H1 (cell line): ENCODE measurements around the gene EEIG1. TPM values are rescaled to one million over a fixed set of nuclear protein-coding genes. Genes with fewer than 3 reads are reported as not detected.

Experiments
- CTCF ChIA-PET: fragments of 300-600 bp; sonication (Branson Sonifier 250); formaldehyde crosslinking; loops from one replicate; lab custom pipeline; 2021; ENCODE audit not compliant: partially characterized antibody; lab: Charles Lee
- POLR2A ChIA-PET: fragments of 300-600 bp; sonication (Branson Sonifier 250); formaldehyde crosslinking; loops from one replicate; lab custom pipeline; 2021; ENCODE audit warnings: inconsistent platforms; ENCODE audit not compliant: partially characterized antibody; lab: Charles Lee
- DNase-seq, 2 experiments: peaks; one replicate each; pipeline versions ENCODE4 v3.0.0 to v3.0.0-alpha.2; 2010 to 2022; ENCODE audit warnings: low spot score in 2 of 2, low read depth in 1 of 2, mixed read lengths in 1 of 2
- FAIRE-seq: peaks from 2 replicates; lab custom pipeline; 2011; peaks lifted over from hg19 to GRCh38; lab: Jason Lieb, UNC
- H2AFZ ChIP-seq: 2 replicates; pipeline ENCODE4 v1.8.1; 2012; ENCODE audit warnings: low read length, inconsistent platforms
- H2AK5ac ChIP-seq: 2 replicates; pipeline ENCODE4 v1.6.1; 2013; ENCODE audit warnings: low read depth, low read length
- H2BK120ac ChIP-seq: replicated peaks from 2 replicates; pipeline ENCODE3; 2013; ENCODE audit warnings: low read depth, low read length, inconsistent platforms
- H2BK12ac ChIP-seq: 2 replicates; pipeline ENCODE4 v1.6.1; 2013; ENCODE audit warnings: low read depth, low read length
- H2BK15ac ChIP-seq: 2 replicates; pipeline ENCODE4 v1.6.1; 2013; ENCODE audit warnings: low read length
- H2BK20ac ChIP-seq: 2 replicates; pipeline ENCODE4 v1.6.1; 2013; ENCODE audit warnings: low read length
- H2BK5ac ChIP-seq: 2 replicates; pipeline ENCODE4 v1.6.1; 2013; ENCODE audit warnings: low read depth, low read length
- H3K14ac ChIP-seq: 2 replicates; pipeline ENCODE4 v1.6.1; 2013; ENCODE audit warnings: inconsistent platforms; ENCODE audit not compliant: insufficient read length
- H3K18ac ChIP-seq: 2 replicates; pipeline ENCODE4 v1.6.1; 2013; ENCODE audit warnings: low read length; ENCODE audit errors: extremely low read depth
- H3K23ac ChIP-seq: 2 replicates; pipeline ENCODE4 v1.6.1; 2013; ENCODE audit warnings: inconsistent platforms; ENCODE audit not compliant: insufficient read length
- H3K23me2 ChIP-seq: 2 replicates; pipeline ENCODE4 v1.6.1; 2013; ENCODE audit warnings: low read depth, low read length
- H3K27ac ChIP-seq: 2 replicates; pipeline ENCODE4 v1.6.1; 2011; ENCODE audit warnings: low read depth, low read length, inconsistent platforms
- H3K27me3 ChIP-seq, 4 experiments: replicated peaks in 1 of 4; 1 replicate in 1 of 4; 2 replicates in 3 of 4; pipeline versions ENCODE4 v1.6.1 to v1.8.1; 2011 to 2013; ENCODE audit warnings: low read length in 3 of 4, mild to moderate bottlenecking in 3 of 4, inconsistent platforms in 2 of 4, mixed read lengths in 2 of 4, moderate library complexity in 1 of 4; ENCODE audit not compliant: control insufficient read depth in 3 of 4, insufficient read depth in 3 of 4; ENCODE audit errors: extremely low read depth in 1 of 4
- H3K36me3 ChIP-seq, 4 experiments: 2 replicates each; pipeline versions ENCODE4 v1.6.1 to v1.8.1; 2011 to 2013; ENCODE audit warnings: mild to moderate bottlenecking in 4 of 4, low read length in 3 of 4, moderate library complexity in 2 of 4, control low read depth in 1 of 4, inconsistent platforms in 1 of 4; ENCODE audit not compliant: insufficient read depth in 4 of 4, control insufficient read depth in 2 of 4
- H3K4ac ChIP-seq: replicated peaks from 2 replicates; pipeline ENCODE3; 2013; ENCODE audit warnings: low read length, low read depth, mixed read lengths, inconsistent platforms; ENCODE audit not compliant: insufficient read length
- H3K4me1 ChIP-seq, 4 experiments: replicated peaks in 1 of 4; 1 replicate in 1 of 4; 2 replicates in 3 of 4; pipeline versions ENCODE4 v1.6.1 to v1.8.1; 2011 to 2013; ENCODE audit warnings: low read length in 3 of 4, inconsistent platforms in 2 of 4, mixed read lengths in 1 of 4; ENCODE audit not compliant: insufficient read depth in 4 of 4, control insufficient read depth in 3 of 4
- H3K4me2 ChIP-seq, 2 experiments: 2 replicates each; pipeline versions ENCODE4 v1.6.1 to v1.8.1; 2011 to 2013; ENCODE audit warnings: low read depth in 2 of 2, low read length in 2 of 2, control low read depth in 1 of 2, inconsistent platforms in 1 of 2, mild to moderate bottlenecking in 1 of 2; ENCODE audit not compliant: insufficient read depth in 1 of 2
- H3K4me3 ChIP-seq, 4 experiments: fragments of 200-600, 300-600 bp in 1 of 4; sonication (generic), shearing (Covaris generic), sonication (Bioruptor Twin) in 1 of 4; 2 replicates each; pipeline versions ENCODE4 v1.5.1 to v1.8.1; 2011 to 2016; ENCODE audit warnings: low read length in 4 of 4, low read depth in 3 of 4, control low read depth in 2 of 4, inconsistent platforms in 2 of 4, mild to moderate bottlenecking in 2 of 4, mixed read lengths in 1 of 4, moderate library complexity in 1 of 4; ENCODE audit not compliant: insufficient read depth in 2 of 4; ENCODE audit errors: extremely low read depth in 1 of 4
- H3K56ac ChIP-seq: replicated peaks from 2 replicates; pipeline ENCODE3; 2013; ENCODE audit warnings: low read depth, mild to moderate bottlenecking, mixed read lengths, low read length, inconsistent platforms; ENCODE audit not compliant: insufficient read length
- H3K79me1 ChIP-seq: 2 replicates; pipeline ENCODE4 v1.6.1; 2013; ENCODE audit warnings: low read depth, low read length, control low read depth
- H3K79me2 ChIP-seq, 2 experiments: 2 replicates each; pipeline versions ENCODE4 v1.6.1 to v1.8.1; 2012 to 2013; ENCODE audit warnings: low read length in 2 of 2, mild to moderate bottlenecking in 2 of 2, inconsistent platforms in 1 of 2; ENCODE audit not compliant: insufficient read depth in 2 of 2, control insufficient read depth in 1 of 2
- H3K9ac ChIP-seq, 4 experiments: replicated peaks in 1 of 4; 1 replicate in 1 of 4; 2 replicates in 3 of 4; pipeline versions ENCODE4 v1.6.1 to v1.8.1; 2011 to 2013; ENCODE audit warnings: low read depth in 3 of 4, low read length in 3 of 4, control low read depth in 2 of 4, mild to moderate bottlenecking in 2 of 4, moderate library complexity in 2 of 4, inconsistent platforms in 1 of 4; ENCODE audit errors: extremely low read depth in 1 of 4
- H3K9me3 ChIP-seq, 2 experiments: 2 replicates each; pipeline versions ENCODE4 v1.6.1 to v1.8.1; 2012 to 2013; ENCODE audit warnings: mild to moderate bottlenecking in 2 of 2, moderate library complexity in 2 of 2, control low read depth in 1 of 2, inconsistent platforms in 1 of 2, low read depth in 1 of 2, low read length in 1 of 2, mixed read lengths in 1 of 2; ENCODE audit not compliant: insufficient read depth in 2 of 2
- H4K20me1 ChIP-seq, 2 experiments: replicated peaks in 1 of 2; 2 replicates each; pipeline versions ENCODE3 to v1.8.1; 2011 to 2013; ENCODE audit warnings: inconsistent platforms in 2 of 2, low read length in 2 of 2, mild to moderate bottlenecking in 1 of 2; ENCODE audit not compliant: insufficient read depth in 2 of 2, control insufficient read depth in 1 of 2
- H4K5ac ChIP-seq: 2 replicates; pipeline ENCODE4 v1.6.1; 2013; ENCODE audit warnings: low read length, low read depth, mixed read lengths, inconsistent platforms; ENCODE audit not compliant: insufficient read length
- H4K8ac ChIP-seq: 2 replicates; pipeline ENCODE4 v1.8.0; 2013; ENCODE audit warnings: mild to moderate bottlenecking, moderate library complexity, low read length, inconsistent platforms; ENCODE audit not compliant: insufficient read depth; ENCODE audit errors: extremely low read depth
- H4K91ac ChIP-seq: replicated peaks from 2 replicates; pipeline ENCODE3; 2013; ENCODE audit warnings: low read length, mixed read lengths, inconsistent platforms; ENCODE audit not compliant: insufficient read length
- CHD2 ChIP-seq: IDR thresholded peaks from 2 replicates; pipeline ENCODE4 v1.6.1; 2012; ENCODE audit warnings: low read length, improper control_type of control experiment
- SIRT6 ChIP-seq: IDR thresholded peaks from one replicate; pipeline ENCODE4 v1.7.1; 2012; ENCODE audit warnings: low read length, inconsistent platforms
- WGBS, 2 experiments: shearing (Covaris generic) in 1 of 2; methylation state at CpG; one replicate each; pipeline versions ENCODE4 v1.1.6 to v1.1.7; 2013 to 2015; ENCODE audit warnings: low lambda C conversion rate in 2 of 2, mixed read lengths in 2 of 2, inconsistent platforms in 1 of 2, low coverage in 1 of 2, missing lambda C conversion rate in 1 of 2; ENCODE audit not compliant: insufficient replicate concordance in 2 of 2, insufficient coverage in 1 of 2, insufficient read length in 1 of 2; ENCODE audit errors: extremely low coverage in 1 of 2, missing lambda C conversion rate in 1 of 2; 5-methylcytosine and 5-hydroxymethylcytosine counted together
- polyA plus RNA-seq, 7 experiments: library from polyadenylated mRNA; depleted of rRNA in 3 of 7; stranded (reverse) in 5 of 7; unstranded in 2 of 7; fragments of >200 nt in 5 of 7; fragments of 200-250 nt in 2 of 7; gene quantifications; 1 replicate in 5 of 7; 2 replicates in 1 of 7; 4 replicates in 1 of 7; pipeline versions ENCODE4 v1.2.1 to v1.2.3, GENCODE V29; 2011 to 2013; ENCODE audit warnings: missing spikeins in 2 of 7, mixed read lengths in 2 of 7
- total RNA-seq: library from RNA; stranded (reverse); fragmentation: NEBNext Ultra II Directional; extraction: Animal tissue kit (Norgen Biotek cat#: 25700); gene quantifications from 2 replicates; pipeline ENCODE4 v1.2.1, GENCODE V29; 2021

The EEIG1 gene
- total and polyA plus RNA-seq, 2 of the 8 experiments (the other 6 are each of a cell fraction or from before 2014, with no cell fraction given) = 29.8 to 50.8 TPM

DNA sequence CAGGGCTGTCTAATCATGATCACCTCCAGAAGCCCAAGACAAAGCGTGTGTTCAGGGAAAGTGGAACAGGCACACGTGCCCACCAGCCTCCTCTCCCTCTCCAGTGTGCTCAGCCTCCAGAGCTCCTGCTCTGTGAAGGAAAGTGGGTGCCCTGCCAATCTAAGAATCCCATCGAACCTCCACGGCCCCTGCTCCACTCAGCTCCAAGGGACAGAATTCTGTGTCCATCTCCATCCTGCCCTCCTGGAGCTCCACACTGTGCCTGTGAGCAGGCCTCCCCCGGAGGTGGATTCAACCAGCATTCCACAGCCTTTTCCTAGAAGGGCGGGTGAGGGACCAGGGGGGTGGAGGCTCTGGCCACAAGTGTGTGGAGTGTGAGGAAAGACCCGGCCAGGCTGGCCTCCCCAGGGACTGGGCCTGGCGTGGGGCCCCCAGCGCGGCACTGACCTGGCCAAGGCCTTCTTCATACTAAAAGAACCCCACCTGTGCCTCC, 6.0 kb downstream of the EEIG1 start:
- Histone ChIP-seq H2AFZ (no peak overlapping the region), H3K36me3 (no peaks in the 10 kb centered on the region), H2BK15ac (peak overlapping the region; percentile 92; the same call in 1 of the 2 replicates), H3K9me3 (no peaks in the 10 kb centered on the region), H3K23ac (no peak overlapping the region), H3K4me1 (peaks cover 4 to 64% (median 52%) of the 10 kb centered on the region in 4 experiments), H3K4me3 (no peak overlapping the region), H3K79me1 (peaks cover 62% of the 10 kb centered on the region), H3K27me3 (no peaks in the 10 kb centered on the region), H4K5ac (no peak overlapping the region), H3K4ac (no peak overlapping the region), H4K91ac (no peak overlapping the region), H3K23me2 (peaks cover 7% of the 10 kb centered on the region; the same call in 1 of the 2 replicates), H3K4me2 (no peak overlapping the region), H3K18ac (no peak overlapping the region), H2BK12ac (no peak overlapping the region), H4K20me1 (peaks cover 70 to 72% of the 10 kb centered on the region in 2 experiments), H2BK5ac (peak overlapping the region; percentile 78), H3K27ac (no peak overlapping the region), H3K79me2 (peaks cover 22 to 99% of the 10 kb centered on the region in 2 experiments), H3K9ac (peak overlapping the region in 1 of 4 experiments; percentile 27; a peak in 1 of 7 replicates), H3K14ac (no peak overlapping the region), H4K8ac (no peak overlapping the region), H2BK20ac (no peak overlapping the region), H3K56ac (no peak overlapping the region), H2BK120ac (no peak overlapping the region), H2AK5ac (0 out of 2 replicates have a peak overlapping the region, but pooled peaks have one; percentile 47)
- CTCF ChIA-PET = interaction anchor here (1.2 to 7.6 kb wide), 9 partner anchors 10 to 142 kb away, joined by 3 to 55 read pairs (median 5); no protein-coding TSS in a partner anchor
- 86% methylated on average over 10 of the region's 10 CpGs; no CpG with 5 or more reads in 1 of the 2 experiments for WGBS, 2 experiments
- DNase-seq = no peak
- POLR2A ChIA-PET = interaction anchor here (1.2 to 1.3 kb wide), 2 partner anchors 12 to 28 kb away, joined by 3 to 4 read pairs; no protein-coding TSS in a partner anchor
- no peak for FAIRE-seq
- TF ChIP-seq SIRT6 (no peak), CHD2 (no peak)
